ENCODE results near the gene SPG7. TPM values are rescaled to one million over a fixed set of nuclear protein-coding genes. Genes with fewer than 3 reads are reported as not detected.

Gene SPG7
- total RNA-seq, 1 donor from 2014 or later, result 84.2 TPM

DNA sequence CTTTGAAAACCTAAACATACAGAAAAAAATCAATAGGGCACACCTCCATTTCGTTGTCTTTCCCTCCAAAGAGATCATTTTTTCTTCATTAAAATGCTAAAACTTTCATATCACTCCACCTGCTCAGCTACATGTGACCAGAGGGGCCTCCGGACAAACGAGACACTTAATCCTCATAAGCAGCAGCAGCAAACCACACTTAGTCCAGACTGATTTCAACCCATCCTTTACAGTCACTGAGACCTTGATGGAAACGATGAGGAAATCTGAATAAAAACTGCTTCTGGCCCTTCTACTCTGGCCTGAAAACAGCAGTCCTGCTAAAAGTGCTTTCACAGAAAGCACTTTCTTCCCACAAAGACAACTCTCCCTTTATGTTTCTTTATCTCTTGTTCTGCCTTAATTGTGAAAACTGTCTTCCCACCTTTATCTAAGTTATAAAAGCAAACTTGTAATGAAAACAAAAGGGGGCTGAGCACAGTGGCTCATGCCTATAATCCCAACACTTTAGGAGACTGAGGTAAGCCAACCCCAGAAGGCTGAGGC is 22.4 kb upstream of the SPG7 start:
- DNase-seq, result no peak

DNA sequence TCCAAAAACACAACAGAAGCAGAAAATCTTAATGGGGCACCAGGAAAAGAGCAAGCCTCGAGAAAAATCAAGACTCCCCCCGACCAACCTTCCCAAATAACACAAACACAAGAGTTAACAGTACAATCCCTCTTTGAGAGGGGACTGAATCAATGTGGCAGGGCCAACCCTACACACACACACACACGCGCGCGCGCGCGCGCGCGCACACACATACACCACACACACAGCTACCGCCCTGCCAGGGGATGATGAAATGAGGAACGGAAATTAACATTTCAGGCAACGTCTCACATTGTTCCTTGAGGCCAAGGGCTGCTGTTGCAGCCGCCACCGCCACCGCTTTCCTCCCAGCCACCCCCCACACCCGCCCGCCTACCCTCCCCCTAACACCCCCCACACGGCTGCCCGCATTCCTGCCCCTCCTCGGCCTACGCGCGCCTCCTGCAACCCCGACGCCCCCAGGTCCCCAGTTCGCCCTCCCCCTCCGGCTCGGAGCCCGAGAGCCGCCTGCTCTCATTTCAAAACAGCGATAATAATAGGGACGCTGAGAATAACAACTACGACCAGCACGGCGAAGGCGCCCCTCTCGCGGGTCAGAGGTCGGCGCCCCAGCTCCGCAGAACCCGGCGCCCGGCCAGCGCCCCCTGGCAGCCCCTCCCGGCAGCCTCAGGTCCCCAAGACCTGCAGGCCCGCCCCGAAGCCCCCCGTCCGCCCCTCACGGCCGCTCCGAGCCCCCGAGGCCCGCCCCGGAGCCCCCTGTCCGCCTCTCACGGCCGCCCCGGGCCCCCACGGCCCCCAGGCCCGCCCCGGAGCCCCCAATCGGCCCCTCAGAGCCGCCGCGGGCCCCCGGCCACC is 18.9 kb upstream of the SPG7 start:
- DNase-seq, result peak; percentile 94

DNA sequence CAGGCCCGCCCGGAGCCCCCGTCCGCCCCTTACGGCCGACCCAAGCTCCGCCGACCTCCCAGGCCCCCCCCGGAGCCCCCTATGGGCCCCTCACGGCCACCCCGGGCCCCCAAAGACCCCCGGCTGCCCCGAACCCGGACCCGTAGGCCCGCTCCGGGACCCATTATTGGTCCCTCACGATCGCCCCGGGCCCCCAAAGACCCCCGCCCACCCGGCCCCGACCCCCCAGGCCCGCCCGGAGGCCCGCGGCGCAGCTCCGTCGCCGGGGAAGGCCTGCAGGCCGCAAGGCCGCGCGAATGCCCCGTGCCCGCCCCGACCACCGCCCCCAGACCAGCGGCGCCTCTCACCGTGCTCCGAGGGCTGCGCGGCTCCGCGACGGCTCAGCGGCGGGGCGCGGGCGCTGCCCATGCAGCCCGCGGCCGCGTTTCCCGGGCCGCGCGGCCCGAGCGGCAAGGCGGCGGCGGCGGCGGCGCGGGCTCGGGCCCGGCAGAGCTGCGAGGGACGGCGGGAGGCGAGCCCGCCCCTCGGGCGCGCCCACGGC is 18.2 kb upstream of the SPG7 start:
- no peak for DNase-seq

DNA sequence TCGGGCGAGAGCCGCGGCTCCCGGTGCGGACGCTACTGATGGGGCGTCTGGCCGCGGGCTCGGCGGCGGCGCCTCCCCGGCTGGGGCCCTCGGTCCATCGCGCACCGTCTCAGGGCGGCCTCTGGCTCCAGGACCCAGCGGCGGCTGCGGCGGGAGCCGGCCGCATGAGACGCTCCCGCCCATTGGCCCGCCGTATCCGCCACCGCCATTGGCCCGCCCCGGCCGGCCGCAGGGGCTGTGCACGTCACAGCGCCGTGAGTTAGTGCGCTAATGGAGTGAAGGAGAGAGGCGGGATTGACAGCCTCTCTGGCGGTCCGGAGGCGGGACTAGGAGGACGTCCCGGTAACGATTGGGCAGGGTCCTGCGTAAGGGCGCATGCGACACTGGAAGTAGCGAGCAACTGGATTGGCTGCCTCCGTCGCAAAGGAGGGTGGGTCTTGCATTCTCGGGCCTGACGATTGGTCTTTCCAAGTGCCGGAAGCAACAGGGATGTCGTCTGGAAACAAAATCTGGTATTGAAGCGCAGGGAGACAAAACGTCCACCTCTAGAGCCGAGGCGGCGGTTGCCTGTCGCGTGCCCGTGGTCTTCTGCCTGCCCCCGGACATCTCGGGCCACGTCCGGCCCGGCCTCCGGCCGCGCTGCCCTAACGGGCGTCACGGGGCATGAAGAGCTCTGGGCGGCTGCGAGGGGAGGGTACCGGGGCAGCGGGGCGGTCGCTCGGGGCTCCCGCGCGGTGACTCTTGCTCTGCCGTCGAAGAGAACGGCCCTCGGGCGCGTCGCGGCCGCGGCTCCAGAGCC is 17.6 kb upstream of the SPG7 start, which contains the start of gene ANKRD11:
TSS of gene ANKRD11 (minus strand) at position 123 of the 799 bp plus-strand sequence. CDS start 173,542 bp downstream, outside the sequence.
- peak; percentile 100 for DNase-seq

DNA sequence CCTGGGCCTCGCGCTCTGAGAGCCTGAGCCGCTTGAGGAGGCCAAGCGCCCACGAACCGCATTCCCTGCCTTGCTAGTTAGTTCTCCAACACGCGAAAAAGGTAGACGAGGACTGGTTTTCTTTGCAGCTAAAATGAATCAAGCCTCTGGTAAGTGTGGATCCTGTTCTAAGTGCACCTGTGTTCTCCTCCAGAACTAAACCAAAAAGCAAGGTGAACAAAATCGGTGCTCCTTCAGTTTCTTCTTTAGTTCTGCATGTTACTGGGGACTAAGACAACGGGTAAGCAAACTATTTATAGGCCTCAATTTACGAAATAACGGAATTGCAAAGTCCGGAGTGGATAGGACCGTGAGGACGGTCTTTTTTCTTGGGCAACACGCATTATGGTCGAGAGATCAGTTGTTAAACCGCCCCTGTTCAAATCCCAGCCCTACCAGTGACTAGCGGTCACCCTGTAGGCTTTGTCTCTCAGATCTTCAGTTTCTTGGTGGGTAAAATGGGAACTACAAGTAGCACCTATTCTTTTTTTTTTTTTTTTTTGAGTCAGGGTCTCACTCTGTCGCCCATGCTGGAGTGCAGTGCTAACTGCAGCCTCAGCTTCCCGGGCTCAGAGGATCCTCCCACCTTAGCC is 16.8 kb upstream of the SPG7 start:
- DNase-seq, result no peak

DNA sequence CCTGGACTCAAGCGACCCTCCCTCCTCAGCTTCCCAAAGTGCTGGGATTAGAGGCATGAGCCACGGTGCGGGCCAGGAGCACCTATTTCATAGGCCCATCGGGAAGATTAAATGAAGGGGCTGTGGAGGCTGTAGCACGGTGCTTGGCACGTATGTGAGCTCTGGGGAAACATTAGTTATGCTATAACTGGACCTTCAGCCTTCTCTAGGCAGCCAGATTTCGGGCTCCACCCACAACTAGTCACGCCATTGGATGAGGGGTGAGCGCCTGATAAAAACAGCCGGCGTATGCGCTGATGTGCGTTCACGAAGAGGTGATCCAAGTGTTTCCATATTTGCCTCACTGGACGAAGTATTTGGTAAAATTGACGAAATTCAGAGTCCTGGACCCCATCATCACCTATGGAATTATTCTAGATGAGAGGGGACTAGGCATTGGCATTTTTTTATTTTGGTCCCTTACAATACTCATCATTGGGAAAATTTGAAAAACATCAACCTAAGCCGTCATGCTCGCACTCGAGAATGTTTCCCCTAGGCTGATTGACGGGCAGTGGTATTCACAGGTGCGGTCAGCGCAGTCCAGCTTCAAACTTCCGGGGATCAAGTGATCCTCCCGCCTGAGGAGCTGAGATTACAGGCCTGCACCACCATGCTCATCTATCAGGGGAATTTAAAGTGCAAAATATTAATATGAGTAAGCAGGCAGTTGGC is 16.1 kb upstream of the SPG7 start:
- no peak for DNase-seq

DNA sequence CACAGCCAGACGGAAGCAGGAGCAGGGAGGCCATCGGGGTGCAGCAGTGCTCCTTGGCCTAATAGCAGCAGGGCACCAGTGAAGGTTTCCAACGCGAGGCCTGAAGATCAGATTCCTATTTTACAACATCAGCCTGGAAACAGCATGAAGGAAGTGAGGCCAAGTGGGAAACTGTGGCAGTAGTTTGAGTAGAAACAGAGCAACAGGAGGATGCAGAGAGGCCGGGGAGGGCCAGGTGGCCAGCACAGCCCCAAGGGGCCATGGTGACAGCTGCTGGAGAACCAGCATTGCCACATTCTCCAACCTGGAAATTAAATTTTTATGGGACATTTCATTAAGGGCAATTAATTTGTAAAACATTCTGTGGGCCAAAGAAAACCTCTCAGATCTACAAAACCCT is 14.4 kb upstream of the SPG7 start:
- DNase-seq, result no peak

DNA sequence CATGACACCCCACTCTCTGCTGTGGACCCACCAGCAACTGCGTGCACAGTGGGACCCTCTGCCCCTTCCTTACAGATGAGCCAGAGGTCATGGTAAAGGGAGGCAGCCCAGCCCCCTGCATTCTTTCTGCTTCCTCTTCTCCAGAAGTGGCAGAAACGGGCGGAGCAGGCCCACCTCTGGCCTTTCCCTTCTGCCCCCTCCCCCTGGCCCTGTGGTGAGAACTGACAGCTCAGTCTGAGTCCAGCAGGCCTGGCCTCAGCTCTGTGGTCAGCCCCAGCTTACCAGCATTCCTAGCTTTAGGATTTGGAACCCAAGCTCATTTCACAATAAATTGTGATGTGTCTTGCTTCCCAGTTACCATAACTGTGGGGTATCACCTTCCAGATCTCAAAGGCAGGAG is 13.1 kb upstream of the SPG7 start:
- DNase-seq, result no peak

DNA sequence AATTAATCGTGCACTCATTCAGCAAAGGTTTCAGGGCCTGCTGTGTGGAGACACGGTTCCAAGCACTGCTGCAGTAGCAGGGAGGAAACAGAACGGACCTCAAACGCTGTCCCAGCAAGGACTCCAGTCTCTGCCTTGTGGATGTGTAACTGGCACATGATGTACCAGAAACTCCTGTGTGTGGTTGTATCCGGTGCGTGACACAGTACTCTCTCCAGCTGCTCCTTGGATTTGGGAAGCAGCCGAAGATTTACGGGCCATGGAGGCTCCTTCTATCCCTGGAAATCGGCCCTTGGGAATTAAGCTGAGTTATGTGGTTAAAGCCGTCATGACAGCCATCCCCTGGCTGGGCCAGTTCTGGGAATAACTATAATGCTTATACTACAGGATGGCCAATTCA is 9.4 kb upstream of the SPG7 start:
- DNase-seq, result peak; percentile 89

DNA sequence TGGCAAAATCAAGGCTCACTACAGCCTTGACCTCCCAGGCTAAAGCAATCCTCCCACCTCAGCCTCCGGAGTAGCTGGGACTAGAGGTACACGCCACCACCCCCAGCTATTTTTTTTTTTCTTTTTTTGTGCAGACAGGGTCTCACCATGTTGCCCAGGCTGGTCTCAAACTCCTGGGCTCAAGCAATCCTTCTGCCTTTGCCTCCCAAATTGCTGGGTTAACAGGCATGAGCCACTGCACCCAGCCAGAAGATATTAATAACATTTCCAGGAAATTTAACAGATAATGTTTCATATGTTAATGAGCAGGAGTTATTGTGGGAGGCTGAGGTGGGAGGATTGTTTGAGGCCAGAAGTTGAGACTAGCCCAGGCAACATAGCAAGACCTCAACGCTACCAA is 8.4 kb upstream of the SPG7 start:
- DNase-seq, result no peak

DNA sequence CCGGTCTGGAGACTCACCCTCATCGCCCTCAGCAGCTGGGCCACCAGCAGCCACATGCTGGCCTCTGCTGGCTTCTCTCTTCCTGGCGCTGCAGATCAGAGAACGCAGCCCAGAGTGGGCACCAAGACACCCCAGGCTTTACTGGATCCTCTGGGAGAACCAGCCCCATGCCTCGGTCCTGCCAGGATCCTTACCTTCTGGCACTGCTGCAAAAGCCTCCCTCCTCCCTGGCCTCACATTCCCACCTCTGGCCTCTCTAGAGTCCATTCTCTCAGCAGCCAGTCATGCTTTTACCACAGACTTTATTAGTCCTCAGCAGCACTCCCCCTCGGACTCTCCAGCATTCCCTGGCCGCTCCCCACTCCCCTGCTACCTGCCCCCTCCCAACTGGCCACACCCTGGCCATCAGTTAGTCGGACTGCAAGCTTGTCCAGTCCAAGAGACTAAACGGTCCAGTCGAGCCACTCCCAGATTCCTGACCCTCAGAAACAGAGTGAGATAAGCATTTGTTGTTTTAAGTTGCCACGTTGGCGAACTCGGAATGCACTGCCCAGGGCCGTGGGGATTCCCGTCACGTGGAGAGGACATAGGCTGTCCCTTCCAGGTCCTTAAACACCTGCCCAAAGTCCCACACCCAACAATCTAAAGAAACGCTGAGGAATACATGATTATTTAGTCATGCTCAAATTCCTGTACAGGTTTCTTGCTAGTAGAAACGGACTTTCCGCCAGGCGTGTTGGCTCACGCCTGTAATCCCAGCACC is 5.9 kb upstream of the SPG7 start:
- DNase-seq, result no peak

DNA sequence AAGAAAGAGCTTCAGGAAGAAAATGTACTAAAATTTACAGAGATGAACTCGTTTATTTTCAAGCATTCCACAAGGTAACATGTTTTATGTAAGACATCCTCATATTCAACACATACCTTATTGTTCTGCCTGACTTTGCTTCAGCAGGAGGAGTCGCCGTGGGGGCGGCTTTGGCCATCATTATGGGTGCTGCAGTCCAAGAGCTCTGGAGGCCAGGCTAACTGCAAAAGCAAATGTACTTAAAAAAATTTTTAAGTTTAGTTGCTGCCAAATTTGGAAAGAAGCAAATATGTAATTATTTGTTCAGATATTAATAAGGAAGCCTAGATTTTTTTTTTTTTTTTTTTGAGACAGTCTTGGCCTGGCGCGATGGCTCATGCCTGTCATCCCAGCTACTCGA is 4.1 kb upstream of the SPG7 start:
- no peak for DNase-seq

DNA sequence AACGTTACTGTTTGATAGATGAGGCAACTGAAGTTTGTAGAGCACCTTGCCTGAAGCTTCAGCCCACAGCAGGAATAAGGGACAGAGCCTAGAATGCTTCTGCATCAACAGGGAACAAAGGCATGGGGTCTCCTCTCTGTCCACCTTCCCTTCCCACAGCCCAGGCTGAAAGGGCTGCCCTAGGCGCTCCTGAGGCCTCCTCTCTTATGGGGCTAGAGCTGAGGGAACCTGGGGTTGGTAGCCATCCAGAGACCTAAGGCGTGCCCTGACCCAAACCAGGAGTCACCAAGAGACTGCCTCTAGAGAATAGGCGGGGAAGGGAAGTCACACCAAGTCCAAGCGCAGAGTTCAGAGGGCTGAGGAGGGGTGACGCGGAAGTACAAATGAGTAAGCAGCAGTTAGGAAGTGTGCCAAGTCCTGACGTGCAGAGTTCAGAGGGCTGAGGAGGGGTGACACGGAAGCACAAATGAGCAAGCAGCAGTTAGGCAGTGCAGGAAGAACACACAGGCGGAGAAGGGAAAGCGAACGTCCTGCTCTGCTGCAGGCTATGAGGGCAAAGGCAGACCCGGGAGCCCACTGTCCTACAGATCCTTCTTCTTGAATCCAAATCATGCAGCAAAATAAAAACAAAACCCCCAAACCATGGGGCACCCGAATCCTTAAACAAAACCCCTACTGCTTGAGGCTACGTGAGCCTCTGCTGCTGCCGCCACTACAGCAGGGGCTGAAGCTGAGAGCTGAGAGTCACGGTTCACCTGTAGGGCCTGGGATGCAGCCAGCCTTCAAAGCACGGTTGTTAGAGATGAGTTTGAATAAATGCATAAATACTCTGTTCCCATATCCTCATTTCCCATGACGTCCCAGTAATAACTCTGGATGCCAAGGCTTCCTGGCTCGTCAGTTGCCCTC is 2.7 kb upstream of the SPG7 start:
- DNase-seq, result peak; percentile 87

DNA sequence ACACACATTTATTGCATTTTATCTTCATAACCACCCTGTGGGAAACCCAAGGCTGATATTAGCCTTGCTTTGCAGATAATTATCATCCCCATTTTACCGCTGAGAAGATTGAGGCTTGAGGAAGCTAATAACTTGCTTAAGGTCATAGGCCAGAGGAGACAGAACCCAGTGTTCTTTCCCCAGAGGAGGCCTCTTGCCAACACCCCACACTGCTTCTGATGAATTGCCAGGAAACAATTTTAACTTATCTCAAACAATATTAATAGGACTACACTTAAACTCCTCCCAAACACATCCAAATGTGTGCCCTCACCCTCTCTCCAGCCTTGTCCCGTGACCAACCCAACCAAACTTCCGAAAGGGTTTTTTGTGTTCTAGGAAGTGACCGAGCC is 2.1 kb upstream of the SPG7 start:
- DNase-seq, result no peak

DNA sequence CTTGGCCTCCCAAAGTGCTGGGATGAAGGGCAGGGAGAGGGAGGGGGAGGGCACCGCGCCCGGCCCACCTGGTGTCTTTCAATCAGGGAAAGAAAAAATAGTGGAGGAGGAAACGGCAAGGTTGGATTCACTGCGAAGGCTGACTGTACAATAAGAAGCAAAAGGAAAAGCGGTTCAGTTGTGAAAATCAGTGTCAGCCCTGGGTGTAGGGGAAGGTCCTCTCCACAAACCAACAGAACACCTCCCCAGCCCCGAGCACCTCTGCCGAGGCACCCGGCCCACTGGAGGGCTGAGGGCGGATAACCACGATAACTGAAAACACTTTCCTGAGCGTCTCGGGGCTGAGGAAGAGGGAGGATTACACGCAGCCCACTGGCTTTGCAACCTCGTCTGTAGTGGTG is 1.4 kb upstream of the SPG7 start:
- no peak for DNase-seq

DNA sequence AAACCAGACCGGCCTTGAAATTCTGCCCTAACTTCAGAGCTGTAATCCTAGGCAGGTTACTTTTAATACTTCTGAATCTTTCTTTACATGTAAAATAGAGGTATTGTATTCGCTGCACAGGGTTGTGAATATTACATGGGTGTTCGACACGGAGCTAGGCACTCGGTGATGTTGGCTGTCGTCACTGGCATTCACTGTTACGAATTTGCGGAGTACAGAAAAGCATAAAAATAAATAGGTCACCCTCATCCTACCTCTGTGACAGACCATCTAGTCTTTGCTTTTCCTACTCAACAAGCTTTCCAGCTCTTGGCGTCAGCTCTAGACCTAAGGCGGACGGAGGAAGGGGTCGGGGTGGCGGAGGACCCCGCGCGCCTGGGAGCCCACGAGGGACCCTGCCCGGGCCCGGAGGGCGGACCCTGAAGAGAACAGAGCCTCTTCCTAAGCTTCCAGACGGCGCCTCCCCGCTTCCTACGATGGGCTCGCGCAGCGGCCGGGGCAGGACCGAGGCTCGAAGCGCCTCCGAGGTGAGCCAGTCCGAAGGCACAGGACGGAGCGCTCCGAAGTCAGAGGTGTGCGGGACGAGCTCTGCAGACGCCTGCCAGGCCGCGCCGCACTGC is 879 bp upstream of the SPG7 start:
- DNase-seq, result no peak

DNA sequence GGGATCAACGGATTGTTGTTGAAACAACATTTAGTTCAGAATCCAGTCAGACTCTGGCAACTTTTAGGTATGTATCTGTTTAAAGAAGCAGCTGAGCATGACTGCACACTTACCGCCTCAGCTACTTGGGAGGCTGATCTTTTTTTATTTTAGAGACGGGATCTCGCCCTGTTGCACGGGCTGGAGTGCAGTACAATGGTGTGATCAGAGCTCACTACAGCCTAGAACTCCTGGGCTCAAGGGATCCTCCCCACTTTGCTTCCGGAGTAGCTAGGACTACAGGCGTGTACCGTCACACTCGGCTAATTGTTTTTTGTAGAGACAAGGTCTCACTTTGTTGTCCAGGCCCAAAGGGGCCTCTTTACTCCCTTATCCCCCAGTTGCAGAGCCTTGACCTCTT is 2.3 kb downstream of the SPG7 start:
- no peak for DNase-seq

DNA sequence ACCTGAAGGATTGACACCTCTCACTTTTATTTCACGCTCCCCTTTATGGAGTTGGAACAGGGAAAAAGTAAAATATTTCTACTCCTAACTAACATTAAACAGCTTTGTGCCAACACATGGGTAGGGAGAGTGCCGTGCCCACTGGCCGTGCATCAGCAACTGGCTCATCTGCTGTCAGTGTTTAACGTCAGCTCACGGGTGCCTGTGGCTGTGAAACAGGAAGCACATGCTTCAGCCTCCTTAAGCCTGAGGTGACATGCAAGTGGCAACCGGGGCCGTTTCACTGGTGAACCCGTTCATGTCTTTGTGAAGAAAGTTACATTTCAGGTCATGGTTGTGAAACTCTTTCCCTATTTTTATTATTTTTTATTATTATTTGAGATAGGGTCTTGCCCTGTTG is 3.2 kb downstream of the SPG7 start:
- DNase-seq, result no peak

DNA sequence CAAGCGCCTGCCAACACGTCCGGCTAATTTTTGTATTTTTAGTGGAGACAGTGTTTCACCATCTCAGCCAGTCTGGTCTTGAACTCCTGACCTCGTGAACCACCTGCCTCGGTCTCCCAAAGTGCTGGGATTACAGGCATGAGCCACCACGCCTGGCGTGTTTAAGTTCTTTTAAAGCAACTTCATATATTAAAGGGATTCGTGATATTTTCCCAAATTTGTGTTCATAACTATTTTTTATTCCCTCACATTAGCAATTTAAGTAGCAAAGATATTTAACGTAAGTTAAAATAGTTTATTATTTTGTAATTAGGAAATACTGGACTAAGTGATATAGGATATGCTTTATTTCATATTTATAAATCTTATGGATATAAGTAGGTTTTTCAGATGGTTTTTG is 4.2 kb downstream of the SPG7 start:
- DNase-seq, result no peak

Measured in skin of body (tissue), 2 donors.